Hepatocyte (in vitro differentiated cells): ENCODE measurements around the gene AHNAK.

Experiments used
- EZH2 ChIP-seq: fragments of 200-600 bp; sonication (generic); IDR thresholded peaks from 2 replicates; pipeline ENCODE4 v1.6.1; 2016; ENCODE audit warnings: antibody characterized with exemption, mild to moderate bottlenecking, borderline replicate concordance
- EZH2phosphoT487 ChIP-seq: fragments of 200-600 bp; sonication (generic); IDR thresholded peaks from one replicate; pipeline ENCODE4 v1.6.1; 2018; ENCODE audit warnings: antibody characterized with exemption, mild to moderate bottlenecking, low read depth, moderate library complexity; ENCODE audit not compliant: unreplicated experiment, severe bottlenecking
- TF ChIP-seq, protein P1 (sequence below): fragments of 200-600 bp; sonication (generic); IDR thresholded peaks from 2 replicates; pipeline ENCODE4 v1.5.1; 2016; ENCODE audit warnings: antibody characterized with exemption, mild to moderate bottlenecking; ENCODE audit not compliant: poor library complexity

GRCh38 chr11:62591448-62592145, 45.0 kb upstream of the AHNAK start, which contains the start of gene TUT1:
- TF ChIP-seq, protein P1, sequence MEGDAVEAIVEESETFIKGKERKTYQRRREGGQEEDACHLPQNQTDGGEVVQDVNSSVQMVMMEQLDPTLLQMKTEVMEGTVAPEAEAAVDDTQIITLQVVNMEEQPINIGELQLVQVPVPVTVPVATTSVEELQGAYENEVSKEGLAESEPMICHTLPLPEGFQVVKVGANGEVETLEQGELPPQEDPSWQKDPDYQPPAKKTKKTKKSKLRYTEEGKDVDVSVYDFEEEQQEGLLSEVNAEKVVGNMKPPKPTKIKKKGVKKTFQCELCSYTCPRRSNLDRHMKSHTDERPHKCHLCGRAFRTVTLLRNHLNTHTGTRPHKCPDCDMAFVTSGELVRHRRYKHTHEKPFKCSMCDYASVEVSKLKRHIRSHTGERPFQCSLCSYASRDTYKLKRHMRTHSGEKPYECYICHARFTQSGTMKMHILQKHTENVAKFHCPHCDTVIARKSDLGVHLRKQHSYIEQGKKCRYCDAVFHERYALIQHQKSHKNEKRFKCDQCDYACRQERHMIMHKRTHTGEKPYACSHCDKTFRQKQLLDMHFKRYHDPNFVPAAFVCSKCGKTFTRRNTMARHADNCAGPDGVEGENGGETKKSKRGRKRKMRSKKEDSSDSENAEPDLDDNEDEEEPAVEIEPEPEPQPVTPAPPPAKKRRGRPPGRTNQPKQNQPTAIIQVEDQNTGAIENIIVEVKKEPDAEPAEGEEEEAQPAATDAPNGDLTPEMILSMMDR, result peak; percentile 18
- no peak for TF ChIP-seq EZH2
- no peak for TF ChIP-seq EZH2phosphoT487
